HEK293 (cell line): ENCODE measurements around the gene DNAAF5.

ENCODE experiments used
- CTCF ChIA-PET: fragments of 350-600 bp; formaldehyde crosslinking; extraction: SDS; loops from one replicate; lab custom pipeline; 2021; ENCODE audit warnings: antibody characterized with exemption; lab: Yijun Ruan, JAX
- POLR2A ChIA-PET: fragments of 300-600 bp; formaldehyde crosslinking; extraction: SDS; loops from one replicate; lab custom pipeline; 2020; ENCODE audit warnings: antibody characterized with exemption, inconsistent platforms; lab: Yijun Ruan, JAX
- H3K27ac ChIP-seq: fragments of 200-500 bp; sonication (Bioruptor generic); 2 replicates; pipeline ENCODE4 v1.5.1; 2014; ENCODE audit warnings: low read depth, low read length, control low read depth, inconsistent platforms; ENCODE audit errors: extremely low read depth
- H3K36me3 ChIP-seq, 2 experiments: fragments of 200-500 bp in 1 of 2; sonication (Bioruptor generic) in 1 of 2; 1 replicate in 1 of 2; 2 replicates in 1 of 2; pipeline ENCODE4 v1.5.1; 2014 to 2017; ENCODE audit warnings: inconsistent platforms in 2 of 2, low read length in 2 of 2; ENCODE audit not compliant: control insufficient read depth in 2 of 2, insufficient read depth in 1 of 2
- H3K4me1 ChIP-seq: fragments of 200-500 bp; sonication (Bioruptor generic); 2 replicates; pipeline ENCODE4 v1.5.1; 2014; ENCODE audit warnings: mild to moderate bottlenecking, low read length, inconsistent platforms; ENCODE audit not compliant: control insufficient read depth, insufficient read depth
- H3K4me3 ChIP-seq: 2 replicates; pipeline ENCODE4 v1.5.1; 2011; ENCODE audit warnings: low read depth, mild to moderate bottlenecking, control low read depth, low read length, moderate library complexity
- H3K9me3 ChIP-seq: fragments of 200-500 bp; sonication (Bioruptor generic); 2 replicates; pipeline ENCODE4 v1.5.1; 2014; ENCODE audit warnings: low read depth, low read length, inconsistent platforms; ENCODE audit not compliant: control insufficient read depth, insufficient read depth
- FEZF1 ChIP-seq: fragments of 450-650 bp; formaldehyde crosslinking; IDR thresholded peaks from 2 replicates; pipeline ENCODE4 v1.5.1; 2016; ENCODE audit warnings: missing biosample characterization, missing genetic modification characterization
- GLI4 ChIP-seq: fragments of 450-650 bp; formaldehyde crosslinking; IDR thresholded peaks from 2 replicates; pipeline ENCODE4 v1.5.1; 2016; ENCODE audit warnings: missing biosample characterization, missing genetic modification characterization
- HIC1 ChIP-seq: fragments of 450-650 bp; formaldehyde crosslinking; IDR thresholded peaks from 2 replicates; pipeline ENCODE4 v1.5.1; 2016; ENCODE audit warnings: missing biosample characterization, missing genetic modification characterization
- MYNN ChIP-seq: fragments of 450-650 bp; formaldehyde crosslinking; IDR thresholded peaks from 2 replicates; pipeline ENCODE4 v1.5.1; 2016; ENCODE audit warnings: missing biosample characterization, missing genetic modification characterization, borderline replicate concordance
- OVOL3 ChIP-seq: fragments of 450-650 bp; formaldehyde crosslinking; IDR thresholded peaks from 2 replicates; pipeline ENCODE4 v1.5.1; 2016; ENCODE audit warnings: missing biosample characterization, missing genetic modification characterization
- PRDM6 ChIP-seq: fragments of 450-650 bp; formaldehyde crosslinking; IDR thresholded peaks from 2 replicates; pipeline ENCODE4 v1.5.1; 2017; ENCODE audit warnings: missing biosample characterization, missing genetic modification characterization
- TRIM28 ChIP-seq: IDR thresholded peaks from 2 replicates; pipeline ENCODE4 v1.6.1; 2011; ENCODE audit warnings: low read length, control low read depth, borderline replicate concordance
- ZBTB44 ChIP-seq: fragments of 450-650 bp; IDR thresholded peaks from 2 replicates; pipeline ENCODE4 v1.5.1; 2018; ENCODE audit warnings: missing biosample characterization, mild to moderate bottlenecking, missing genetic modification characterization
- ZBTB8A ChIP-seq: fragments of 450-650 bp; formaldehyde crosslinking; IDR thresholded peaks from 2 replicates; pipeline ENCODE4 v1.5.1; 2016; ENCODE audit warnings: missing biosample characterization, missing genetic modification characterization
- ZNF10 ChIP-seq: fragments of 450-650 bp; formaldehyde crosslinking; IDR thresholded peaks from 2 replicates; pipeline ENCODE4 v1.5.1; 2017; ENCODE audit warnings: missing biosample characterization, missing genetic modification characterization
- ZNF155 ChIP-seq: fragments of 450-650 bp; formaldehyde crosslinking; IDR thresholded peaks from 2 replicates; pipeline ENCODE4 v1.5.1; 2016; ENCODE audit warnings: missing biosample characterization, missing genetic modification characterization
- ZNF175 ChIP-seq: fragments of 450-650 bp; formaldehyde crosslinking; IDR thresholded peaks from 2 replicates; pipeline ENCODE4 v1.5.1; 2016; ENCODE audit warnings: missing biosample characterization, missing genetic modification characterization
- ZNF211 ChIP-seq: fragments of 450-650 bp; formaldehyde crosslinking; IDR thresholded peaks from 2 replicates; pipeline ENCODE4 v1.5.1; 2016; ENCODE audit warnings: low read depth, missing biosample characterization, missing genetic modification characterization
- ZNF248 ChIP-seq: fragments of 450-650 bp; formaldehyde crosslinking; IDR thresholded peaks from 2 replicates; pipeline ENCODE4 v1.5.1; 2017; ENCODE audit warnings: missing biosample characterization, missing genetic modification characterization
- ZNF362 ChIP-seq: fragments of 450-650 bp; formaldehyde crosslinking; IDR thresholded peaks from 2 replicates; pipeline ENCODE4 v1.5.1; 2016; ENCODE audit warnings: missing biosample characterization, missing genetic modification characterization
- ZNF37A ChIP-seq: fragments of 450-650 bp; IDR thresholded peaks from 2 replicates; pipeline ENCODE4 v1.5.1; 2018; ENCODE audit warnings: missing biosample characterization, missing genetic modification characterization
- ZNF514 ChIP-seq: fragments of 450-650 bp; formaldehyde crosslinking; IDR thresholded peaks from 2 replicates; pipeline ENCODE4 v1.5.1; 2016; ENCODE audit warnings: missing biosample characterization, missing genetic modification characterization
- ZNF580 ChIP-seq: fragments of 450-650 bp; formaldehyde crosslinking; IDR thresholded peaks from 2 replicates; pipeline ENCODE4 v1.5.1; 2016; ENCODE audit warnings: missing biosample characterization, missing genetic modification characterization
- ZNF621 ChIP-seq: fragments of 450-650 bp; formaldehyde crosslinking; IDR thresholded peaks from 2 replicates; pipeline ENCODE4 v1.5.1; 2017; ENCODE audit warnings: missing biosample characterization, missing genetic modification characterization
- ZNF626 ChIP-seq: fragments of 450-650 bp; sonication (Bioruptor Pico); formaldehyde crosslinking; IDR thresholded peaks from 2 replicates; pipeline ENCODE4 v1.5.1; 2018; ENCODE audit warnings: missing biosample characterization, missing genetic modification characterization, inconsistent platforms
- ZNF658 ChIP-seq: fragments of 450-650 bp; formaldehyde crosslinking; IDR thresholded peaks from 2 replicates; pipeline ENCODE4; 2016; ENCODE audit warnings: missing biosample characterization, missing genetic modification characterization

DNAAF5 gene

GRCh38 chr7:682810-683209, 43.7 kb upstream of the DNAAF5 start:
- CTCF ChIA-PET, result interaction anchor here (0.5 kb wide), 1 partner anchor 49 kb away, joined by 4 read pairs; no protein-coding TSS in a partner anchor
- Histone ChIP-seq H3K9me3 (no peaks in the 10 kb centered on the region; the same call in 1 of the 2 replicates), H3K27ac (no peak overlapping the region), H3K4me1 (no peaks in the 10 kb centered on the region), H3K4me3 (no peak overlapping the region), H3K36me3 (peaks cover 0 to 4% of the 10 kb centered on the region in 2 experiments; a peak in 2 of 3 replicates)
- POLR2A ChIA-PET, result no interaction called here
- TF ChIP-seq GLI4 (tag by site-specific recombination) (no peak), ZNF658 (no peak), PRDM6 (tag by site-specific recombination) (no peak), ZNF211 (no peak), FEZF1 (tag by site-specific recombination) (no peak), ZNF626 (no peak)

- POLR2A ChIA-PET, result no interaction called here
- CTCF ChIA-PET, result interaction anchor here (0.5 kb wide), 1 partner anchor 48 kb away, joined by 4 read pairs; no protein-coding TSS in a partner anchor
Measured at GRCh38 chr7:683526-684205, 42.8 kb upstream of the DNAAF5 start.

GRCh38 chr7:684416-684815, 42.1 kb upstream of the DNAAF5 start:
- Histone ChIP-seq H3K9me3 (no peaks in the 10 kb centered on the region; the same call in 1 of the 2 replicates), H3K27ac (no peak overlapping the region), H3K36me3 (peaks cover 0 to 4% of the 10 kb centered on the region in 2 experiments; a peak in 2 of 3 replicates)
- ChIA-PET CTCF (no interaction called here), POLR2A (interaction anchor here (0.6 kb wide), 1 partner anchor 138 kb away, joined by 3 read pairs; no protein-coding TSS in a partner anchor)
- TF ChIP-seq ZNF248 (tag by site-specific recombination) (no peak), OVOL3 (tag by site-specific recombination) (no peak), MYNN (tag by site-specific recombination) (no peak), ZBTB8A (tag by site-specific recombination) (no peak), ZNF580 (tag by site-specific recombination) (no peak), ZNF37A (tag by site-specific recombination) (no peak), TRIM28 (no peak), ZNF514 (tag by site-specific recombination) (no peak), ZNF362 (no peak), ZNF10 (no peak), ZBTB44 (tag by site-specific recombination) (no peak), ZNF155 (tag by site-specific recombination) (no peak), ZNF621 (tag by site-specific recombination) (no peak)
- TF ChIP-seq, all 188 proteins: peak for 0
- Histone ChIP-seq H3K4me3 (no peak overlapping the region), H3K4me1 (no peaks in the 10 kb centered on the region)

More at GRCh38 chr7:683526-684205, 42.8 kb upstream of the DNAAF5 start:
- no peak overlapping the region for H3K4me3 ChIP-seq
- no peak overlapping the region for H3K27ac ChIP-seq
- no peaks in the 10 kb centered on the region for H3K4me1 ChIP-seq
- H3K9me3 ChIP-seq, result no peaks in the 10 kb centered on the region; the same call in 1 of the 2 replicates
- TF ChIP-seq ZNF175 (tag by site-specific recombination) (no peak), HIC1 (tag by site-specific recombination) (peak; percentile 90)
- H3K36me3 ChIP-seq, result peaks cover 0 to 4% of the 10 kb centered on the region in 2 experiments; a peak in 2 of 3 replicates
